ENCODE measurements around the gene RITA1.

RITA1 gene

DNA sequence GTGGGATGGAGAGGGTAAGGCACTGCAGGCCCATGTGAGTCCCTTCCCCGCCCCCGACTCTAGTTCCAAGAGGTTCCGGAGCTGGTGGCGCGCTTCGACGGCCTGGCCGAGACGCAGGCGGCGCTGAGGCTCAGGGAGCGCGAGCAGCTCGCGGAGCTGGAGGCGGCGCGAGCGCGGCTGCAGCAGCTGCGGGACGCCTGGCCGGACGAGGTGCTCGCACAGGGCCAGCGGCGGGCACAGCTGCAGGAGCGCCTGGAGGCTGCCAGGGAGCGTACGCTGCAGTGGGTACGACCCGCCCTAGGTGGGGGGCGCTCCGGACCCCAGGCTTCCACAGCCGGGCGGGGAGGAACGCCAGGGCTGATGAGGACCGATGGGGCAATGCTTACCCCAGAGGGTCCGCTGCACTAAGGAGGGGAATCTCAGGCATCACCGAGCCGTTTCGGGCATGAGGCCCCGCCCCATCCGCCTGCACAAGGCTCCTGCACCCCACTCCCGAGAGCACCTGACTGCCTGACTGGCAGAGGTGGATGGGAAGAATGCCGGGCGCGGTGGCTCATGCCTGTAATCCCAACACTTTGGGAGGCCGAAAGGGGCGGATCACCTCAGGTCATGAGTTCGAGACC lies 31.1 kb upstream of the RITA1 start:
- no peak for DNase-seq

DNA sequence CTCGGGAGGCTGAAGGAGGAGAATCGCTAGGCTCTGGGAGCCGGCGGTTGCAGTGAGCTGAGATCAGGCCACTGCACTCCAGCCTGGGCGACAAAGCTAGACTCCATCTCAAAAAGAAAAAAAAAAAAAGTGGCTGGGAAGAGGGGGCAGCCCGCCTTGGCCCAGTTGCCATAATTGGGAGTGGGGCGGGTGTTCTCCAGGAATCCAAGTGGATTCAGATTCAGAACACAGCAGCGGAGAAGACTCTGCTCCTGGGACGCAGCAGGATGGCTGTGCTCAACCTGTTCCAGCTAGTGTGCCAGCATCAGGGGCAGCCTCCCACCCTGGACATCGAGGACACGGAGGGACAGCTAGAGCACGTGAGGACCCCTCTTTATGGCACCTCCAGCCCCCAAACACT lies 30.5 kb upstream of the RITA1 start:
- no peak for DNase-seq

DNA sequence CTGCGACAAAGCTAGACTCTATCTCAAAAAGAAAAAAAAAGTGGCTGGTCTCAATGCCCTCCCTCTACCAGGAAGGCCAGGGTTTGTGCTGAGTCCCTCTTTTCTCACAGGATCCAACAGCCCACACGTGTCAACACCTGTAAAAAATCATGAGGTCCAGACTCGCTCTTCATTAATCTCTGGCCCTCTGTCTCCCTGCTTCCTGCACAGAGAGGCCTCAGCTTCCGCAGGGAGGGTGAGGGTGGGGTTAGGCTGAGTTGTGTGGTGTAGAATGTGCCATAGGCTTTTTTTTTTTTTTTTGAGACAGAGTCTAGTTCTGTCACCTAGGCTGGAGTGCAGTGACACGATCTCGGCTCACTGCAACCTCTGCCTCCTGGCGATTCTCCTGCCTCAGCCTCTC lies 29.9 kb upstream of the RITA1 start:
- no peak for DNase-seq

DNA sequence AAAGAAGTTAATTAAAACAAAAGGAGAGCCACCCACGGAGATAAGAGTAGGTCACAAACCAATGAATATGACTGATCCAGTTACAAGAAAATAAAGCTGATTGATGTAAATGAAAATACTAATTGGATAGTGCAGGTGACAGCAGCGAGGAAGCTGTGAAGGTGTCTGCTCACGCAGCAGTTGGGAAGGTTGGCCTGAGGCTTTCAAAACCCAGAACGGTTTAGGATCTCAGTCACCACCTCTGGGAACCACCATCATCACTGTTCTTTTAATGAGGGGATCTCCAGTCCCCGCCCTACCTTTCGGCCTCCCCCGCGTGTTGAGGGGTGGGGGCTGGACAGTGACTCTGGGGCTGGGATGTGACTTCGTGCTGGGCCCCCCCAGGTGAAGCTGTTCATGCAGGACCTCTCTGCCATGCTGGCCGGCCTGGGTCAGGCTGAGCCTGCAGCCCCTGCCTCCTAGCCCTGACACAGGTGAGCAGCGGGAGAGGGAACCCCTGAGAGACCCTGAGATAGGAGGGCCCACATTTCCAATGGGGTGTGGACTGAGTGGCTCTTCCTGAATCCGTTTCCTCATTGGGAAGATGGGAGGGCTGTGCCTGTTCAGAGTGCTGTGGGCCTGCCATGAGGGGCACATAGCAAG lies 28.2 kb upstream of the RITA1 start:
- no peak for DNase-seq

DNA sequence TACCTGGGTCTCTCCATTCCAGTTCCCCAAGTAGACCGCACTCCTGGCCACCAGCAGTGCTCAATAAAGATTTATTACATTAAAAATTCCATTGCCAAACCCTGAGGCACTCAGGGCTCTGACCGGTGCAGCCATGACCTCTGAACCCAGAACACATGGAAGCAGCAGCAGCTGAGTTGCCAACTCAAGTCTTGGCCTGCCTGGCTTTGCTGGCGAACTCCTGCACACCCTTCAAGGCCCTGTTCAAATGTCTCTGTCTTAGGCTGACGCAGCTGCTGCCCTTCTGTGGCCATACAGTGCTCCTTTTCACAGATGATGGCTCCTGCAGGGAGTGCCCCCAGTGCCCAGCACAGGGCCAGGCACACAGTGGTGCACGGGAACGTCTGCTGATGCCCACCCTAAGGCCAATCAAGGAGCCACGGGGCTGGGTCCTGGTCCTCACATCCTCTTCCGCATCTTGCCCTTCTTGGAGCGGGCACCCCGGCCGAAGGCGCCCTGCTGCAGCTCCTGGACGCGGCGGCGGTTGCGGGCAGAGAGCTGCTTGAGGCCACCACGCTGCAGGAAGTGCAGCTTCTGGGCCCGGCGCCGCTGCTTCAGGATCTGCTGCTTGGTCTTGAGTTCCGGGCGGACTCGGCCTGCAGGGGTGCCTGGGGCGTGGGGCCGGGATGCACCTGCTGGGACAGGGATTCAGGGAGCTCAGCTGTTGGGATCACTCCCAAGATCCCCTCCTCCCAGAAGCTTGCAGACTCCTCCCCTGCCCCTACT lies 26.9 kb upstream of the RITA1 start:
- no peak for DNase-seq

DNA sequence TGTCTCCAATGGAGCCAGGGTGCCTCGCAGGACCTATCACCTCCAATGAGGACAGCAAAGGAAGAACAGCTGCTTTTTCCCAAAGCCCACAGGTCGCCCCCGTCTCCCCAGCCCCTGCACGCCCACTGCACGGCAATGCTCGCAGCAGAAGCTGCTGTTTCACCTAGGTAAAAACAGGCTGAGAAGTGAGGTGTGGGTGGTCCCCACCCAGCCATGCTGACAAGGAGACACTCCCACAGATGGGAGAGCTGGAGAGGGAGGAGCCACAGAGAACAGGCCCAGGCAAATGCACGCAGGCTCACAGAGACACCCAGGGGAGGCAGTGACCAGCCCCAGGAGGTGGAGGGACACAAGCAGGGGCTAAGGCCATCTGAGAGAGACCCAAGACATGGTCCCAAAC lies 25.6 kb upstream of the RITA1 start:
- no peak for DNase-seq

DNA sequence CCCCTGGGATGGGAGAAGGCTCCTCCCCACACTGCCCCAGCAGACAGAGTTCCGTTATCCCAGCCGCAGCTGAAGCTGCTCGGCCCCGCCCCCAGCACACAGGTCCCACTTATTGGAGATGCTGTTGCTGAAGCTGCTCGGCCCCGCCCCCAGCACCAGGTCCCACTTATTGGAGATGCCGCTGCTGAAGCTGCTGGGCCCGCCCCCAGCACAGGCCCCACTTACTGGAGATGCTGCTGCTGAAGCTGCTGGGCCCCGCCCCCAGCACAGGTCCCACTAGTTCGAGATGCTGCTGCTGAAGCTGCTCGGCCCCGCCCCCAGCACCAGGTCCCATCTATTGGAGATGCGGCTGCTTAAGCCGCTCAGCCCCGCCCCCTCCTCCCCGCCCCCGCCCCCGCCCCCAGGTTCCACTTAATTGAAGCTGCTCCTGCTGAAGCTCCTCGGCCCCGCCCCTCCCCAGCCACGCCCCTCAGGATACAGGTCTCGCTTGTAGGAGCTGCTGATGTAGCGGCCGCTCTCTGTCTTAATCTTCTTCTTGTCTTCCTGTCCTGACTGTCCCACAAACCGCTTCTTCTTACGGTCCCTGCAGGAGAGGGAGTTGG lies 24.0 kb upstream of the RITA1 start:
- no peak for DNase-seq

DNA sequence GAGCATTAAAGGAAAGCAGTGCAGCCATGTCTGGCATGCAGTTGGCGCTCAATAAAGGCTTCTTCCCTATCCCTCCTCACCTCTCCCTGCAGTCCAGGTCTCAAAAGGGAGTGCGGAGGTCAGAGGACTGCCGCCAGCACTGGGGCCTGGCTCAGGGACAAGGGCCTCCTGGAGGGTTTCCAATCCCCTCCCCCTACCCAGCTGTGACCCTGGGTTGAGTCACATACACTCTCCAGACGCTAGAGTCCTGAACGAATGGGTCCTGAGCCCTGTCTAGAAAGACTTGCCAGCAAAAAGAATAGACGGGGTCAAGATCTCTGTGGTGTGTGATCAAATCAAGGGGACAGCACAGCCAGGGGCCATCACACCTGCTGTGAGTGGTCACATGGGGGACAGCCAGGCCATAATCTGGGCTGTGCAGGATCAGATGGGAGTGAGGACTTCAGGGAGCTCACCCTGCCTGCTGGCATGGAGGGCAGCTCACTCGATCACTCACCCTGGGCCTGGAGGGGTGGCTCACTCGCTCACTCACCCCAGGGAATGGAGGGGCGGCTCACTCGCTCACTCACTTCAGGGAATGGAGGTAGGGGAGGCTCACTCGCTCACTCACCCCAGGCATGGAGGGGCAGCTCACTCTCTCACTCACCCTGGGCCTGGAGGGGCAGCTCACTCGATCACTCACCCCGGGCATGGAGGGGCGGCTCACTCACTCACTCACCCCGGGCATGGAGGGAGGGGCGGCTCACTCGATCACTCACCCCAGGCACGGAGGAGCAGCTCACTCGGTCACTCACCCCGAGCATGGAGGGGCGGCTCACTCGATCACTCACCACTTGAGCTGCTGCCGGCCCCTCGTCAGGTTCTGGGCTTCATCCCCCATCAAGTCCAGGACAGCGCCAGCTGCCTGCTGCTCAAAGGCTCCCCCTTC lies 23.2 kb upstream of the RITA1 start:
- DNase-seq = no peak

DNA sequence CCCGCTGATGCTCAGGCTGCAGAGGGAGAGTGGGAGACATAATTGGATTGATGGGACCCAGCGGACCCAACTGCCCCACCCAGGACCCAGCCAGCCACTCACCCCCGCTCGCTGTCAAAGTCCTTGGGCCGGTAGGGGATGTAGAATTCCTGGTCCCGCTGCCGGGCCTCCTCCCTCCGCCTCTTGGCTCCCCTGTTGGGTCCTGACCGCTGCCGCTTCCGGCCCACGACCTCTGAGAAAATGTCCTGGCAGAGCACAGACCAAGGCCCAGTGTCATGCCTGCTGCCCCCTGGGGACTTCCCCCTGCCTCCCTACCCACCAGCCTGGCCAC lies 22.5 kb upstream of the RITA1 start:
- DNase-seq = no peak

DNA sequence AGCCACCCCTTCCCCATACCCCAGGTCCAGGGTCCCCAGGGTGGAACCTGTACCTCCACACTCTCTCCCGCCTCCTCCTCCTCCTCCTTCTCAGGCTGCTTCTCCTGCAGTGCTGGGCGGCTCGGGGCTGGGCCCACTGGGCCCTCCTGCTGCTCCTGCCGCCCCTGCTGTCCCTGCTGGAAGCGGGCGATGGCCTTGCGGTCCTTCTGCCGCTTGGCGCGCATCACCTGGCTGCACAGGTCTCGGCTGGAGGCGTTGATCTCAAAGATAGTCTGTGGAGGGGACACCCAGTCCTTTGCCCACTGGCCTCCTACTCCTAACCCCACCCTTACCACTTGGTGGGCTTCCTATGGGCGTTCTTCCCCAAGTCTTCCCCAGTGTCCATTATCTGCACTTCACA lies 21.5 kb upstream of the RITA1 start:
- DNase-seq = no peak

DNA sequence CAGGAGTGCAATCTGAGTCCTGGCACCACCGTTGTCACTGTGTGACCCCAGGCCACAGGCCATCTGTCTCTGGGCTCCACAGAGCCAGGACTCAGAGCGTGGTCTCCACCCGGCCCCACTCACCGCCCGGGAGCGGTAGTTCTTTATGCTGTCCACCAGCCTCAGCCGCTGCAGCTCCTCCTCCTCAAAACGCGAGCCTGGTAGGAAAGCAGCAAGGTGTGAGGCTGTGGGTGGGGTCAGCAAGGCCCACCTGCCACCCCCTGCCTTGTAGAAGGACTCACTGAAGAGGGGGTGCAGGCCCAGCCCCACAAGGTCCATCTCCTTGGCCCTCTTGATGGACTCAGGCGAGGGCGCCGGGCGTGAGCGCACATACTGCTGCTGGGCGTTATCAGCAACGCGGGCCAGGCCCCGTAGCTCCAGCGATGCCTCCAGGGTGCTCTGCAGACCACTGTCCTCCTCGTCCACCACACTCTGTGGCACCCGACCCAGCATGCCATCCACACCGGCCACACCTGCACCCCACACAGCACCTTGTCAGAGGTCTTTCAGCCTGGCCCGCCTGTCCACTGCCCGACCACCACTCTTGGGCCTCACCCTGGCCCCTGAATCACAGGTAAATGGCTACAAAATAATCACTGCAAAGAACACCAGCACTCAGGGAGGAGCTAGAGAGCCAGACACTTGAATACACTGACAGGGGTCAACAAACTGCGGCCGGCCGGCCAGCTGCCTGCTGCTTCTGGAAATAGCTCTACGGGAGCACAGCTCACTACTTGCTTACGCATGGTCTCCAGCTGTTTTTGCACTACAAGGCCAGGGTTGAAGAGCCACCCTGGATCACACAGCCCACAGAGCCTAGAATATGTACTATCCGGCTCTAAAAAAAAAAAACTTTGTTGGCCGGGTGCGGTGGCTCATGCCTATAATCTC lies 19.7 kb upstream of the RITA1 start:
- no peak for DNase-seq

DNA sequence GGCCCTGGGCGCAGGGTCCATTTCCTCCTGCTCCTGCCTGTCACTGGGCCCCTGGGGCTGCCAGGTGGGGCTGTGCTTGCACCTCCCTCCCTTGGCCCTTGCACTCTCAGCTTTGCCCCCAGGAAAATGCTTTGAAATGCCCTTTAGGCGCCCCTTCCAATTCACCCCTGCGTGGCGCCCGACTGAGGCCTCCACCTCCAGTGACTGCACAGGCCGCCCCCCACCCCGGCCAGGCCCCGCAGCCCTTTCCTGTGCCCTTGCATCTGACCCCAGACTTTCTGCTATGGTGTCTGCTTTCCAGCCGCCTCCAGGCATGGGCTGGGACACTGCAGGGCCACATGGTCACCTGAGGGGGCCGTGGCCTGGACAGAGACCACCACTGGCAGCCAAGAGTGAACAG lies 17.7 kb upstream of the RITA1 start:
- DNase-seq = no peak

DNA sequence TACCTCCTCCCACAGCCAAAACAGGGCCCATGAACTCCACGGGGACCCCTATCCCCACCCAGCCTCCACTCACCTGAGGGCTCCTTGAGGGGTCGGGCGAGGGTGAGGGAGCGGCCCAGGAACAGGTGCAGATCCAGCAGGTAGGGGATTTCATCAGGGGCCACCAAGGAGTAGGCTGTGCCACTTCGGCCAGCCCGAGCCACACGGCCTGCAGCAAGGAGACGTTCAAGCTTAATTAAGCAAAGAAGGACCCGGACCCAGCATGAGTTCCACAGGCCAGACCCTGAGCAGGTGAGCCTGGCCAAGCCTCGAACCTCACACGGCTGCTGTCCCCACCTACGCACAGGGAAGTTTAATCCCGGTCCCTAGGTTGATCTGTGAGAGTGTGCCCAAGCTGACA lies 15.8 kb upstream of the RITA1 start:
- no peak for DNase-seq

DNA sequence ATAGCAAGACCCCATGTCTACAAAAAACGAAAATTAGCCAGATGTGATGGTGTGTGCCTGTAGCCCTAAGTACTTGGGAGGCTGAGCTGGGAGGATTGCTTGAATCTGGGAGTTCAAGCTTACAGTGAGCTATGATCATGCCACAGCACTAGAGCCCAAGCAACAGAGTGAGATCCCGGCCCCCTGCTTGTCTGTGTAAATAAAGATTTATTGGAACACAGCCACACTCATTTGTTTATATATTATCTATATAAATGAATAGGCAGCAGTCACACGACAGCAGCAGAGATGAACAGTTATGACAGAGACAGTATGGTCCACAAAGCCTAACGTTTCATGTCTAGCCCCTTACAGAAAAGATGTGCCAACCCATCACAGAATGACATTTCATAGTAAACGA lies 15.1 kb upstream of the RITA1 start:
- no peak for DNase-seq

DNA sequence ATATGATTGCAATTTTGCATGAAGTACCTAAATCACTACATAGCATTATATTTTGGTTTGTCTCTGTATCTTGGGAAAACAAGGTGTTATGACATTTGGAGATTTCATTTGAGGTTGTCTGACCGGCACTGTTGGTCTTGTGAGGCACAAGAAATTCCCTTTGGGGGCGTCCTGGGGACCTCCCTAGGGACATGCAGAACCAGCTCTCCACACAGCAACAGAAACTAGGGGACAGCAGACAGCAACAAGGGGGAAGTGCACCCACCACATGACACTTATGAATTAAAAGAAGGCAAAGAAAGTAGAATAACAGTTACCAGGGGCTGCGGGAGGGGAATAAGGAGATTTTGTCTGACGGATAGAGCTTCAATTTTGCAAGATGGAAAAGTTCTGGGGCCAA lies 14.6 kb upstream of the RITA1 start:
- no peak for DNase-seq

DNA sequence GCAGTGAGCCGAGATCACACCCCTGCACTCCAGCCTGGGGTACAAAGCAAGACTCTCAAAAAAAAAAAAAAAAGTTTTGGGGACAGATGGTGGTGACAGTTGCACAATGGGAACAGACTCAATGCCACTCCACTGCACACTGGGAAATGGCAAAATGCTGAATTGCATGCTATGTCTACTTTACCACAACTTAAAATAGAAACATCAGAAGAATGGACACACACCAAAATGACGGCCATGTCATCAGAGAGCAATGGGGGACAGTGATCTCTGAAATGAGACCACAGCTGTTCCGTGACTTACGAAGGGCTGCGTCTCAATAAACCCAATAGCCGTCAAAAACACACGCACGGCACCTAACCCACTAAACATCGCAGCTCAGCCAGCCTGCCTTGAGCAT lies 14.0 kb upstream of the RITA1 start:
- no peak for DNase-seq

DNA sequence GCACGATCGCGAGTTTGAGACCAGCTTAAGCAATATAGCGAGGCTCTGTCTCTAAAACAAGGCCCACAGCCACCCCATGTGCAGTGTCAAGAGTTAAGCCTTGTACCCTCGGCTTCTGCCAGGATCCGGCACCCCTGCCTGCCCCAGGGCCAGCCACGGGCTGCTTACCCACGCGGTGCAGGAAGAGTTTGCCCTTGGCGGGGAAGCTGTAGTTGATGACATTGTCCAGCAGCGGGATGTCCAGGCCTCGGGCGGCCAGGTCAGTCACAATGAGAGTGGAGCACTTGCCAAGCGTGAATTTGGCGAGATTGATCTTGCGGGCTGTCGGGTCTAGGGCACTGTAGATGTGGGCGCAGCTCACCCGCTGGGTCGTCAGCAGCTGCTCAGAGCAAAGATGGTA lies 13.3 kb upstream of the RITA1 start:
- DNase-seq = no peak

DNA sequence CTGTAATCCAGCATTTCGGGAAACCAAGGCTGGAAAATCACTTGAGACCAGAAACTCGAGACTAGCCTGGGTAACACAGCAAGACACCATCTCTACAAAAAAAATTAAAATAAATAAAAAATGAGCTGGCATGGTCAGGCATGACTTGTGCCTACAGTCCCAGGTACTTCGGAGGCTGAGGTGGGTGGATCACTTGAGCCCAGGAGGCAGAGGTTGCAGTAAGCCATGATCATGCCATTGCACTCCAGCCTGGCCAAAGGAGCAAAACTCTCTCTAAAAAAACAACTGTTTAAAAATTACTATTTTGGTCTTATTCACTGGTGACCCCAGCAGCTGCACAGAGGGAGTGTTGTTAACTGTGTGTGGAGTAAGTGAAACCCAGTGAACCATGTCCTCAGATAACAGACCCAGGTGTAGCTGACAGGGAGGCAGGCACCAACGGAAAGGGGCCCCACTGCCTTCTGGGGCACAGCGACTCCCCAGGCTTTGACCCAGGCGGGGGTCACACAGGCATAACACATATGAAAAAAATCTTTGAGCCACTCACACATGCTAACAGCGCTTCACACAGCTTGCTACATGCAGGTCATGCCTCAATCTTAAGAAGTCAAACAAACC lies 12.3 kb upstream of the RITA1 start:
- DNase-seq = no peak

DNA sequence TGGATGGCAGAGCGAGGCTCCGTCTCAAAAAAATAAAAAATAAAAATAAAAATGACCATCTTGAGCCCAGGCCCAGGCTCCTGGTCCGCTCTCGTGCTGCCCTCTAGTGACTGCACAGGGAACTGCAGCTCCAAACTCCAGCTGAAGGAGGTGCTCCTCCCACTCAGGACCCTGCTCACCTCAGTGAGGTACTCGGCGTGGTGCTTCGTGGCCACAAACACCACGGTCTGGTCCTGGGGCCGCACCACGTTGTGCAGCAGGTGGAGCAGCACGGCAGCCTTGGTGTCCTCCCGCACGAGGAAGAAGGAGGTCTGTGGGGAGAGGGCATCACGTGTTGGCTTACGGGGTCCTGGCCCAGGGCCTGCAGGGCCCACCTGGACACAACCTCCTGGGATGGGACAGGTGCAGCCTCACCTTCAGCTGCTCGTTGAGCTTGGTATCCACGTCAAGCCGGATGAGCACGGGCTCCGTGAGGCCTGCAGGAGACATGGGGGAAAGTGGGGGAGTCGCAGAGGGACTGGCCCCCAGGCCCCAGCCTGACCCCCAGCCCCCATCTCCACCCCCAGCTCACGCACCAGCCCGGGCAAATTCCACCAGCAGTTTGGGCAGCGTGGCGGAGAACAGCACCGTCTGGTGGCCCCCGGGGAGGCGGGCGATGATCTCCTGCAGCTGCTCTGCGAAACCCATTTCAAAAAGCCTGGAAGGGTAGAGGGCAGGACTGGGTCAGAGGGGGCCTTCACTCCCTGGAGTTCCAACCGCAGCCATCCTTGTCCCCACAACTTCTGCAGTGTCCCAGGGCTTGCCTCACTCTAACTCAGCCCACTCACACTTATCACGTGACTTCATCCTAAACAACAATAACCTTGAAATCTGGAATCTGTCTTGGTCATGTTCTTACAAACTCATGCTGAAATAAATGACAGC lies 10.8 kb upstream of the RITA1 start:
- DNase-seq = peak; percentile 67

DNA sequence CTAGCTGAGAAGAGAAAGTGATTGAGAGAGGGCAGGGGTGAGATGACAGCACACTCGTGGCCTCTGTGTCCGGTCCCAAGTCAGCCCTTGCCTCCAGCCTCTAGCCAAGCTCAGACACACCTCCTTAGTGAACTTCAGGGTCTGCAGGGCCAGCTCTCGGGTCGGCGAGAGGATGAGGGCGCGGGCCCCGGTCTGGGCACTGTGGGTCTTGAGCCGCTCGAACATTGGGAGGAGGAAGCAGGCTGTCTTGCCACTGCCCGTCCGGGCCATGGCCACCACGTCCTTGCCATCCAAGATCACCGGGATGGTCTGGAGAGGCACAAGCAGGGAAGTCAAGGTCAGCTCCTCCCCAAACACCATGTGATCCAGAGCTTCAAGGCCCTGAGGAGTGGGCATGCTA lies 6.5 kb upstream of the RITA1 start:
- no peak for DNase-seq
